RWPE2 (cell line): ENCODE results near the gene SMYD3.

Experiments
- ATAC-seq: fragments of 200-7000 bp; cut with Tn5 transposase; 3 replicates; pipeline ENCODE4 v1.9.1; 2021; ENCODE audit warnings: low read depth
- DNase-seq: peaks from one replicate; pipeline ENCODE4 v3.0.0-alpha.2; 2020; ENCODE audit warnings: low spot score
- H3K27ac ChIP-seq: fragments of 450-650 bp; 2 replicates; pipeline ENCODE4 v1.5.1; 2017; ENCODE audit warnings: mild to moderate bottlenecking; ENCODE audit not compliant: poor library complexity, severe bottlenecking
- H3K27me3 ChIP-seq: fragments of 250-450 bp; sonication (Bioruptor Pico); 2 replicates; pipeline ENCODE4 v1.5.1; 2021; ENCODE audit warnings: mild to moderate bottlenecking, moderate library complexity; ENCODE audit not compliant: insufficient read depth, poor library complexity, severe bottlenecking
- H3K36me3 ChIP-seq: fragments of 250-450 bp; sonication (Bioruptor Pico); 2 replicates; pipeline ENCODE4 v1.5.1; 2020; ENCODE audit warnings: low read depth, mild to moderate bottlenecking, moderate library complexity
- H3K4me1 ChIP-seq: fragments of 250-450 bp; sonication (Bioruptor Pico); 2 replicates; pipeline ENCODE4 v1.5.1; 2021; ENCODE audit warnings: mild to moderate bottlenecking, moderate library complexity; ENCODE audit not compliant: insufficient read depth, poor library complexity, severe bottlenecking
- H3K4me3 ChIP-seq: fragments of 250-450 bp; sonication (Bioruptor Pico); 2 replicates; pipeline ENCODE4 v1.5.1; 2021; ENCODE audit warnings: mild to moderate bottlenecking, moderate library complexity; ENCODE audit not compliant: severe bottlenecking
- H3K9me3 ChIP-seq: fragments of 250-450 bp; sonication (Bioruptor Pico); 2 replicates; pipeline ENCODE4 v1.5.1; 2021; ENCODE audit warnings: mild to moderate bottlenecking, moderate library complexity; ENCODE audit not compliant: severe bottlenecking
- TF ChIP-seq, protein P1 (sequence below): fragments of 450-650 bp; IDR thresholded peaks from one replicate; pipeline ENCODE4 v1.5.1; 2017; ENCODE audit warnings: mild to moderate bottlenecking, moderate library complexity; ENCODE audit not compliant: poor library complexity, severe bottlenecking

SMYD3 gene

GRCh38 chr1:246417813-246418564 is 89.1 kb downstream of the SMYD3 start:
- Histone ChIP-seq H3K27ac (no peak overlapping the region), H3K4me3 (no peak overlapping the region), H3K9me3 (no peaks in the 10 kb centered on the region), H3K36me3 (no peaks in the 10 kb centered on the region), H3K4me1 (no peaks in the 10 kb centered on the region), H3K27me3 (no peaks in the 10 kb centered on the region)
- TF ChIP-seq, protein P1, sequence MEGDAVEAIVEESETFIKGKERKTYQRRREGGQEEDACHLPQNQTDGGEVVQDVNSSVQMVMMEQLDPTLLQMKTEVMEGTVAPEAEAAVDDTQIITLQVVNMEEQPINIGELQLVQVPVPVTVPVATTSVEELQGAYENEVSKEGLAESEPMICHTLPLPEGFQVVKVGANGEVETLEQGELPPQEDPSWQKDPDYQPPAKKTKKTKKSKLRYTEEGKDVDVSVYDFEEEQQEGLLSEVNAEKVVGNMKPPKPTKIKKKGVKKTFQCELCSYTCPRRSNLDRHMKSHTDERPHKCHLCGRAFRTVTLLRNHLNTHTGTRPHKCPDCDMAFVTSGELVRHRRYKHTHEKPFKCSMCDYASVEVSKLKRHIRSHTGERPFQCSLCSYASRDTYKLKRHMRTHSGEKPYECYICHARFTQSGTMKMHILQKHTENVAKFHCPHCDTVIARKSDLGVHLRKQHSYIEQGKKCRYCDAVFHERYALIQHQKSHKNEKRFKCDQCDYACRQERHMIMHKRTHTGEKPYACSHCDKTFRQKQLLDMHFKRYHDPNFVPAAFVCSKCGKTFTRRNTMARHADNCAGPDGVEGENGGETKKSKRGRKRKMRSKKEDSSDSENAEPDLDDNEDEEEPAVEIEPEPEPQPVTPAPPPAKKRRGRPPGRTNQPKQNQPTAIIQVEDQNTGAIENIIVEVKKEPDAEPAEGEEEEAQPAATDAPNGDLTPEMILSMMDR = no peak
- DNase-seq (no peak), ATAC-seq (no peak)

GRCh38 chr1:246417152-246417812 is 89.8 kb downstream of the SMYD3 start:
- Histone ChIP-seq H3K4me1 (no peaks in the 10 kb centered on the region), H3K27me3 (no peaks in the 10 kb centered on the region), H3K9me3 (no peaks in the 10 kb centered on the region), H3K27ac (no peak overlapping the region), H3K4me3 (no peak overlapping the region), H3K36me3 (no peaks in the 10 kb centered on the region)
- DNase-seq = no peak
- no peak; the same call in 2 of the 3 replicates for ATAC-seq
- TF ChIP-seq, protein P1 = no peak

DNA sequence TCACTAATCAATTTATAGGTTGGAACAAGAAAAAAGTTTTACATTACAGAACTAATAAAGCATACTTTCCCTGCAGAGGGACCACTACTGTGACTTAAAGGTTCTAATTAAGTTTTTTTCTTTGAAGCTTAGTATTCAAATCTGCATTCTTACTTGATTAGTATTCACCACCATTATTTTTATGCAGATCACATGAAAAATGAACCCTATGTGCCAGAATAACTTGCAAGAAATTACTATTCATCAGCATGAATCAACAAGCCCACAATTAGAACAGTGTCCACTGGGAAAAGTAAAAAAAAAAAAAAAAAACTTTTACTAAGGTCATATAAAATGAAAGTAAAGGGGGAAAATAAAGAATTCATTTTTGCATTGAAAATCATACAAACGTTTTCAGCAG is 90.8 kb downstream of the SMYD3 start:
- Histone ChIP-seq H3K4me3 (no peak overlapping the region), H3K4me1 (no peaks in the 10 kb centered on the region), H3K9me3 (no peaks in the 10 kb centered on the region), H3K27ac (no peak overlapping the region), H3K27me3 (no peaks in the 10 kb centered on the region), H3K36me3 (no peaks in the 10 kb centered on the region)
- no peak for ATAC-seq
- no peak for DNase-seq
- TF ChIP-seq, protein P1 = no peak

- Histone ChIP-seq H3K4me1 (no peaks in the 10 kb centered on the region), H3K36me3 (no peaks in the 10 kb centered on the region), H3K9me3 (no peaks in the 10 kb centered on the region), H3K4me3 (no peak overlapping the region), H3K27ac (no peak overlapping the region), H3K27me3 (no peaks in the 10 kb centered on the region)
- ATAC-seq = no peak
- TF ChIP-seq, protein P1 = no peak
- no peak for DNase-seq
These were observed 92.1 kb downstream of the SMYD3 start for GRCh38 chr1:246415028-246415427.

- H3K36me3 ChIP-seq = no peaks in the 10 kb centered on the region
- no peak overlapping the region for H3K4me3 ChIP-seq
- H3K27me3 ChIP-seq = no peaks in the 10 kb centered on the region
- no peak for DNase-seq
- no peaks in the 10 kb centered on the region for H3K4me1 ChIP-seq
- ATAC-seq = no peak
- TF ChIP-seq, protein P1 = no peak
- no peak overlapping the region for H3K27ac ChIP-seq
- H3K9me3 ChIP-seq = no peaks in the 10 kb centered on the region
These were observed 93.6 kb downstream of the SMYD3 start for GRCh38 chr1:246413430-246413829.
